ENCODE data around the gene TANC1. TPM values are rescaled to one million over a fixed set of nuclear protein-coding genes. Genes with fewer than 3 reads are reported as not detected.

The TANC1 gene
- total RNA-seq, 2 donors from 2014 or later, result 70.1 to 86.1 TPM

- Histone ChIP-seq H3K27me3 (replicated peaks; ENCODE audit: insufficient read depth) (no peaks in the 10 kb centered on the region), H3K4me1 (ENCODE audit: control insufficient read depth in 1 of 2, low read depth in 2 of 2) (peaks cover 12 to 34% of the 10 kb centered on the region in 2 donors), H3K9me3 (no peaks in the 10 kb centered on the region), H3K4me3 (no peak overlapping the region), H3K27ac (no peak overlapping the region), H3K36me3 (no peaks in the 10 kb centered on the region)
- no peak for ATAC-seq (ENCODE audit: insufficient number of reproducible peaks, low FRiP score, low read depth)
- DNase-seq (ENCODE audit: low spot score), result no peak
- TF ChIP-seq, protein P1, sequence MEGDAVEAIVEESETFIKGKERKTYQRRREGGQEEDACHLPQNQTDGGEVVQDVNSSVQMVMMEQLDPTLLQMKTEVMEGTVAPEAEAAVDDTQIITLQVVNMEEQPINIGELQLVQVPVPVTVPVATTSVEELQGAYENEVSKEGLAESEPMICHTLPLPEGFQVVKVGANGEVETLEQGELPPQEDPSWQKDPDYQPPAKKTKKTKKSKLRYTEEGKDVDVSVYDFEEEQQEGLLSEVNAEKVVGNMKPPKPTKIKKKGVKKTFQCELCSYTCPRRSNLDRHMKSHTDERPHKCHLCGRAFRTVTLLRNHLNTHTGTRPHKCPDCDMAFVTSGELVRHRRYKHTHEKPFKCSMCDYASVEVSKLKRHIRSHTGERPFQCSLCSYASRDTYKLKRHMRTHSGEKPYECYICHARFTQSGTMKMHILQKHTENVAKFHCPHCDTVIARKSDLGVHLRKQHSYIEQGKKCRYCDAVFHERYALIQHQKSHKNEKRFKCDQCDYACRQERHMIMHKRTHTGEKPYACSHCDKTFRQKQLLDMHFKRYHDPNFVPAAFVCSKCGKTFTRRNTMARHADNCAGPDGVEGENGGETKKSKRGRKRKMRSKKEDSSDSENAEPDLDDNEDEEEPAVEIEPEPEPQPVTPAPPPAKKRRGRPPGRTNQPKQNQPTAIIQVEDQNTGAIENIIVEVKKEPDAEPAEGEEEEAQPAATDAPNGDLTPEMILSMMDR (IDR thresholded peaks at IDR 0.05), result no peak
Observed at GRCh38 chr2:159022019-159022418, 53.6 kb downstream of the TANC1 start.

DNA sequence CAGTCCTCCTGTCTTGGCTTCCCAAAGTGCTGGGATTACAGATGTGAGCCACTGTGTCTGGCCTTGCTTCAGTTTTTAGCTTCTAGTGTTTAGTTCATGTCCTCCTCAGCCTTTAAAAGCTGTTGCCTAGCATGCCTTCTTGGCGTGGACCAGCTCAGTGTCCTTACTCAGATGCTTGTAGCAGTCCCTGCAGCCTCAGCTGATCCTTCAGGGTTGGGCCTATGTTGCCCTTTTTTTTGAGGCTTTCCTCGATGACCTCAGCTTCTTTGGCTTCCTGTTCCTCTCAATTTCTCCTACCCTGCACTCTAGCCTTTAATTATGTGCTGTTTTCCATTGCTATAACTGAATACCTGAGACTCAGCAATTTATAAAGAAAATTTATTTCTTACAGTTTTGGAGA lies 57.7 kb downstream of the TANC1 start:
- DNase-seq (ENCODE audit: low spot score) (no peak), ATAC-seq (ENCODE audit: insufficient number of reproducible peaks, low FRiP score, low read depth) (peak; percentile 71)
- TF ChIP-seq, protein P1 (IDR thresholded peaks at IDR 0.05), result no peak
- Histone ChIP-seq H3K4me3 (no peak overlapping the region), H3K27me3 (replicated peaks; ENCODE audit: insufficient read depth) (no peaks in the 10 kb centered on the region), H3K9me3 (no peaks in the 10 kb centered on the region), H3K36me3 (no peaks in the 10 kb centered on the region), H3K27ac (peak overlapping the region in 1 of 2 donors; percentile 37), H3K4me1 (ENCODE audit: control insufficient read depth in 1 of 2, low read depth in 2 of 2) (peaks cover 29 to 51% of the 10 kb centered on the region in 2 donors)

DNA sequence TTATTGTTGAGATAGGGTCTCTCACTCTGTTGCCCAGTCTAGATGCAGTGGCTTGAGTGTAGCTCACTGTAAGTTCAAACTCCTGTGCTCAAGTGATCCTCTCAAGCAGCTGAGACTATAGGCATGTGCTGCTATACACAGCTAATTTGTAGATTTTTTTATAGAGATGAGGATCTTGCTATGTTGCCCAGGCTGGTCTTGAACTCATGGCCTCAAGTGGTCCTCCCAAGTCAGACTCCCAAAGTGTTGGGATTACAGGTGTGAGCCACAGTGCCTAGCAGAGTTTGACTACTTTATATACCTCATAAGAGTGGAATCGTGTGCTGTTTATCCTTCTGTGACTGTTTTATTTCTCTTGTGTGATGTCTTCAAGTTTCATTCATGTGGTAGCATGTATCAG lies 60.3 kb downstream of the TANC1 start:
- H3K9me3 ChIP-seq, result no peaks in the 10 kb centered on the region
- no peak overlapping the region for H3K4me3 ChIP-seq
- TF ChIP-seq, protein P1 (IDR thresholded peaks at IDR 0.05), result no peak
- no peaks in the 10 kb centered on the region for H3K36me3 ChIP-seq
- H3K27me3 ChIP-seq (replicated peaks; ENCODE audit: insufficient read depth), result no peaks in the 10 kb centered on the region
- peaks cover 37 to 71% of the 10 kb centered on the region in 2 donors for H3K4me1 ChIP-seq (ENCODE audit: control insufficient read depth in 1 of 2, low read depth in 2 of 2)
- peak overlapping the region in 1 of 2 donors; percentile 80 for H3K27ac ChIP-seq
- no peak for ATAC-seq (ENCODE audit: insufficient number of reproducible peaks, low FRiP score, low read depth)
- DNase-seq (ENCODE audit: low spot score), result no peak

- no peak for ATAC-seq (ENCODE audit: insufficient number of reproducible peaks, low FRiP score, low read depth)
- DNase-seq (ENCODE audit: low spot score), result no peak
- TF ChIP-seq, protein P1 (IDR thresholded peaks at IDR 0.05), result no peak
- H3K27ac ChIP-seq, result peak overlapping the region in 1 of 2 donors; percentile 80
- H3K4me1 ChIP-seq (ENCODE audit: control insufficient read depth in 1 of 2, low read depth in 2 of 2), result peaks cover 37 to 70% of the 10 kb centered on the region in 2 donors
- H3K4me3 ChIP-seq, result no peak overlapping the region
- no peaks in the 10 kb centered on the region for H3K9me3 ChIP-seq
- no peaks in the 10 kb centered on the region for H3K36me3 ChIP-seq
- H3K27me3 ChIP-seq (replicated peaks; ENCODE audit: insufficient read depth), result no peaks in the 10 kb centered on the region
Observed at GRCh38 chr2:159029936-159030335, 61.5 kb downstream of the TANC1 start.

- H3K4me3 ChIP-seq, result no peak overlapping the region
- TF ChIP-seq, protein P1 (IDR thresholded peaks at IDR 0.05), result no peak
- no peaks in the 10 kb centered on the region for H3K27me3 ChIP-seq (replicated peaks; ENCODE audit: insufficient read depth)
- ATAC-seq (ENCODE audit: insufficient number of reproducible peaks, low FRiP score, low read depth), result peak; percentile 57
- peak overlapping the region; percentile 21 to 80 for H3K27ac ChIP-seq
- no peak for DNase-seq (ENCODE audit: low spot score)
- H3K4me1 ChIP-seq (ENCODE audit: control insufficient read depth in 1 of 2, low read depth in 2 of 2), result peaks cover 33 to 68% of the 10 kb centered on the region in 2 donors
- no peaks in the 10 kb centered on the region for H3K9me3 ChIP-seq
- no peaks in the 10 kb centered on the region for H3K36me3 ChIP-seq
Observed at GRCh38 chr2:159030674-159031380, 62.4 kb downstream of the TANC1 start.

All from thoracic aorta (tissue), 2 donors.